ENCODE data around the gene KLHL34. TPM values are rescaled to one million over a fixed set of nuclear protein-coding genes. Genes with fewer than 3 reads are reported as not detected.

Gene KLHL34
- total RNA-seq, 4 donors from 2014 or later, result 0.20 to 3.7 (median 1.8) TPM

- 80 to 87% methylated on average over 1 to 5 of the region's 5 CpGs for WGBS, 2 donors (ENCODE audit: low coverage in 1 of 2)
- intact Hi-C loops (cut with DNase I; ENCODE audit: low total_unique reads), result no loop called here
- in situ Hi-C loops (cut with MboI; ENCODE audit: low pct_ligation_motif_present in 1 of 4, low pct_unique_long_range_greater_than_20kb in 1 of 4, low sequenced_read_pairs in 3 of 4), result no loop called here
These were observed 42.1 kb upstream of the KLHL34 start for GRCh38 chrX:21700275-21700674.

DNA sequence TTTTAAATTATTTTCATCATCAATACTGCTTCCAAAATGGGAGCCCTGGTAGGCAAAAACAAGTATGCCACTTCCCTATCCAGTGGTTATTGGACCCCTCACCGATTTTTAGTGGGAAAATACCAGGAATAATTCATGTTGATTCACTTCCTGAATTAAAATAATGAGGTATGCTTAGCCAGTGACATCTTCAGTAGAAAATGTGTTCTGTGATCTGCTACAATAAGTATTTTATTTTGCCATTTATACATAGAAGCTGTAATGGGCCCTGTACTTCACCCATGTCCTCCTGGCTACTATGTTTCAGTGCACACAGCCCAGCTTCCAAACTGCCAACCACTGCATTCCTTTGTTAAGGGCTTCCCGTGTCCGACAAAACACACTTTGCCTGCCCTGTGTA, 41.0 kb upstream of the KLHL34 start:
- H3K4me3 ChIP-seq, result no peak overlapping the region
- no peaks in the 10 kb centered on the region for H3K27me3 ChIP-seq
- H3K9me3 ChIP-seq, result no peaks in the 10 kb centered on the region
- no peak for DNase-seq
- no peak for TF ChIP-seq EP300 (IDR thresholded peaks at IDR 0.05; ENCODE audit: low read depth)
- no peak for TF ChIP-seq CTCF (IDR thresholded peaks at IDR 0.05)
- no peak for TF ChIP-seq POLR2A (IDR thresholded peaks at IDR 0.05)
- no peak for TF ChIP-seq POLR2AphosphoS5 (IDR thresholded peaks at IDR 0.05)
- no peaks in the 10 kb centered on the region for H3K4me1 ChIP-seq
- no peaks in the 10 kb centered on the region for H3K36me3 ChIP-seq
- intact Hi-C loops (cut with DNase I; ENCODE audit: low total_unique reads), result no loop called here
- in situ Hi-C loops (cut with MboI; ENCODE audit: low pct_ligation_motif_present in 1 of 4, low pct_unique_long_range_greater_than_20kb in 1 of 4, low sequenced_read_pairs in 3 of 4), result no loop called here
- no peak overlapping the region for H3K27ac ChIP-seq
- 70 to 83% methylated on average over 1 to 3 of the region's 3 CpGs for WGBS, 2 donors (ENCODE audit: low coverage in 1 of 2)

More at GRCh38 chrX:21700275-21700674, 42.1 kb upstream of the KLHL34 start:
- DNase-seq, result no peak
- H3K4me3 ChIP-seq, result no peak overlapping the region
- H3K27ac ChIP-seq, result no peak overlapping the region
- H3K36me3 ChIP-seq, result no peaks in the 10 kb centered on the region
- H3K9me3 ChIP-seq, result no peaks in the 10 kb centered on the region
- H3K27me3 ChIP-seq, result no peaks in the 10 kb centered on the region
- TF ChIP-seq POLR2A (IDR thresholded peaks at IDR 0.05), result no peak
- no peak for TF ChIP-seq POLR2AphosphoS5 (IDR thresholded peaks at IDR 0.05)
- no peak for TF ChIP-seq EP300 (IDR thresholded peaks at IDR 0.05; ENCODE audit: low read depth)
- TF ChIP-seq CTCF (IDR thresholded peaks at IDR 0.05), result no peak
- no peaks in the 10 kb centered on the region for H3K4me1 ChIP-seq

DNA sequence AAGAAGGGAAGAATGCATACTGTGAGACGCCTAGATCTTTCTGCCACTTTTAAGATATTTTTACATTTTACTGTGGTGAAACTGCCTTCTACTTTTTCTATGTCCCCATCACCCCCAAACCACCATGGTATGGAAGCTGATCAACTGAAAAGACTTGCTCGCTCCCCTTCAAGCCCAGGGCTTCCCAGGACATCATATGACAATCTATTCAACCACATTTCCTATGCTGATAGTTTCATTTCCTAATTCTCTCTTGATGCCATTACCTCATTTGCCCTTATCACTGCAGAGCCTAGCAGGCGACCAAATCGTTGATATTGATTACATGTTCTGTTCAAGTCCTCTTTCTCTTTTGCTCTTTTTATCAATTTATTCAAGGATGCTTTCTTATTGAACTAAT, 40.1 kb upstream of the KLHL34 start:
- Histone ChIP-seq H3K4me1 (no peaks in the 10 kb centered on the region), H3K27ac (no peak overlapping the region), H3K36me3 (no peaks in the 10 kb centered on the region), H3K9me3 (no peaks in the 10 kb centered on the region), H3K27me3 (no peaks in the 10 kb centered on the region), H3K4me3 (no peak overlapping the region)
- intact Hi-C loops (cut with DNase I; ENCODE audit: low total_unique reads), result no loop called here
- no peak for DNase-seq
- in situ Hi-C loops (cut with MboI; ENCODE audit: low pct_ligation_motif_present in 1 of 4, low pct_unique_long_range_greater_than_20kb in 1 of 4, low sequenced_read_pairs in 3 of 4), result no loop called here
- TF ChIP-seq CTCF (IDR thresholded peaks at IDR 0.05) (no peak), POLR2AphosphoS5 (IDR thresholded peaks at IDR 0.05) (no peak), POLR2A (IDR thresholded peaks at IDR 0.05) (no peak), EP300 (IDR thresholded peaks at IDR 0.05; ENCODE audit: low read depth) (no peak)
- 66 to 70% methylated on average over 2 to 4 of the region's 4 CpGs for WGBS, 2 donors (ENCODE audit: low coverage in 1 of 2)

GRCh38 chrX:21691512-21692018, 33.4 kb upstream of the KLHL34 start:
- H3K4me1 ChIP-seq, result no peaks in the 10 kb centered on the region
- no peaks in the 10 kb centered on the region for H3K27me3 ChIP-seq
- no peak for TF ChIP-seq POLR2A (IDR thresholded peaks at IDR 0.05)
- no peak for TF ChIP-seq CTCF (IDR thresholded peaks at IDR 0.05)
- TF ChIP-seq POLR2AphosphoS5 (IDR thresholded peaks at IDR 0.05), result no peak
- no peak for TF ChIP-seq EP300 (IDR thresholded peaks at IDR 0.05; ENCODE audit: low read depth)
- intact Hi-C loops (cut with DNase I; ENCODE audit: low total_unique reads), result no loop called here
- in situ Hi-C loops (cut with MboI; ENCODE audit: low pct_ligation_motif_present in 1 of 4, low pct_unique_long_range_greater_than_20kb in 1 of 4, low sequenced_read_pairs in 3 of 4), result no loop called here
- WGBS, 2 donors (ENCODE audit: low coverage in 1 of 2), result 74% methylated on average over 3 of the region's 3 CpGs; no CpG with 5 or more reads in 1 of the 2 donors
- no peaks in the 10 kb centered on the region for H3K36me3 ChIP-seq
- no peak overlapping the region for H3K27ac ChIP-seq
- H3K9me3 ChIP-seq, result no peaks in the 10 kb centered on the region
- no peak for DNase-seq
- no peak overlapping the region for H3K4me3 ChIP-seq
